CD4-positive, alpha-beta T cell treated with Interleukin-17A for 4 hours (primary cell): ENCODE data around the gene VPS37B.
"Not testable (repeated sequence)": the region's sequence is repeated elsewhere in the genome, so short reads cannot be mapped to it uniquely, and the experiment has no call there.

Source experiments
- DNase-seq: peaks from one replicate; pipeline ENCODE4 v3.0.0-alpha.2; 2020; ENCODE audit warnings: mixed read lengths

The VPS37B gene

GRCh38 chr12:122905258-122905657 is 9.3 kb upstream of the VPS37B start:
- DNase-seq, result not testable (repeated sequence)

GRCh38 chr12:122903693-122904034 is 7.7 kb upstream of the VPS37B start:
- DNase-seq, result no peak

GRCh38 chr12:122902854-122903692 is 7.1 kb upstream of the VPS37B start:
- no peak for DNase-seq

- no peak for DNase-seq
These were observed 4.0 kb upstream of the VPS37B start for GRCh38 chr12:122899887-122900286.

GRCh38 chr12:122896662-122897061 is 738 bp upstream of the VPS37B start:
- no peak for DNase-seq

- DNase-seq, result no peak
These were observed 612 bp downstream of the VPS37B start for GRCh38 chr12:122895320-122895703.

- peak; percentile 38 for DNase-seq
These were observed 1.5 kb downstream of the VPS37B start for GRCh38 chr12:122894193-122895121.

GRCh38 chr12:122893208-122894153 is 2.4 kb downstream of the VPS37B start:
- no peak for DNase-seq

GRCh38 chr12:122892724-122893123 is 3.2 kb downstream of the VPS37B start:
- DNase-seq, result not testable (repeated sequence)

GRCh38 chr12:122891661-122892525 is 4.0 kb downstream of the VPS37B start:
- no peak for DNase-seq

- DNase-seq, result no peak
These were observed 6.0 kb downstream of the VPS37B start for GRCh38 chr12:122889761-122890520.

GRCh38 chr12:122888232-122888752 is 7.6 kb downstream of the VPS37B start:
- DNase-seq, result peak; percentile 44

- no peak for DNase-seq
These were observed 8.1 kb downstream of the VPS37B start for GRCh38 chr12:122887819-122888212.

- DNase-seq, result peak; percentile 52
These were observed 8.8 kb downstream of the VPS37B start for GRCh38 chr12:122886851-122887818.

GRCh38 chr12:122886161-122886560 is 9.8 kb downstream of the VPS37B start:
- DNase-seq, result no peak

- no peak for DNase-seq
These were observed 11.1 kb downstream of the VPS37B start for GRCh38 chr12:122884860-122885259.

- DNase-seq, result no peak
These were observed 11.7 kb downstream of the VPS37B start for GRCh38 chr12:122884091-122884826.

- DNase-seq, result no peak
These were observed 12.9 kb downstream of the VPS37B start for GRCh38 chr12:122882908-122883558.
